Colonic mucosa (tissue), 2 donors: ENCODE results near the gene AP5Z1. TPM values are rescaled to one million over a fixed set of nuclear protein-coding genes. Genes with fewer than 3 reads are reported as not detected.

Source experiments
- microRNA-seq: library from miRNA; unstranded; fragments of <30 nt; microRNA quantifications from one replicate; pipeline ENCODE4, GENCODE V29; 2019
- total RNA-seq, 2 donors: library from RNA; stranded (reverse); fragmentation: NEBNext Ultra II Directional in 1 of 2; extraction: Animal tissue kit (Norgen Biotek cat#: 25700) in 1 of 2; gene quantifications; one replicate each; pipeline ENCODE4 v1.2.1, GENCODE V29; 2021
- donor health status: DM: no; HTN: no; CAD: no.
- donor health status: DM: no; HTN: no; CAD: no.

The AP5Z1 gene
- total RNA-seq, 2 donors from 2014 or later: 27.9 to 49.9 TPM

Small RNAs within 50 kb of the gene (microRNA-seq; reads per million reads assigned to microRNA genes)
- gene MIR4656: not detected

Other genes starting within 250 kb of the AP5Z1 start
- gene FOXK1, start 93.3 kb upstream of the AP5Z1 start, total RNA-seq: 10 to 100 TPM; 29.6 to 30.8 TPM
- under 1 TPM in 1 of 2 donors, not detected in 1; 0.05 TPM for gene PAPOLB, start 86.4 kb downstream of the AP5Z1 start, total RNA-seq
- gene RADIL, start 108.1 kb downstream of the AP5Z1 start, total RNA-seq: 1 to 10 TPM in 1 of 2 donors, under 1 TPM in 1; 0.54 to 1.9 TPM
- not detected for gene MMD2, start 183.6 kb downstream of the AP5Z1 start, total RNA-seq